ENCODE data around the gene TXLNB. TPM values are rescaled to one million over a fixed set of nuclear protein-coding genes. Genes with fewer than 3 reads are reported as not detected.
A peak's percentile ranks its signal among the peaks of the same experiment; 100 is the strongest.

TXLNB gene
- total RNA-seq, 2 donors from 2014 or later, result 0.19 to 0.22 TPM

- H3K27me3 Mint-ChIP-seq (ENCODE audit: low read depth), result no peaks in the 10 kb centered on the region
- peaks cover 6 to 9% of the 10 kb centered on the region in 2 donors for H3K9me3 Mint-ChIP-seq
- peaks cover 7 to 8% of the 10 kb centered on the region in 2 donors for H3K36me3 Mint-ChIP-seq (ENCODE audit: insufficient read depth in 2 of 2)
- no peak for DNase-seq
- H3K27ac Mint-ChIP-seq, result no peak overlapping the region
- no peak overlapping the region for H3K4me3 Mint-ChIP-seq
- no peak for ATAC-seq (replicated peaks in 1 of 2)
- H3K4me1 Mint-ChIP-seq (ENCODE audit: low read depth), result peaks cover 37% of the 10 kb centered on the region
Observed at GRCh38 chr6:139325125-139325524, 33.3 kb upstream of the TXLNB start.

GRCh38 chr6:139324301-139324555 lies 32.4 kb upstream of the TXLNB start:
- Mint-ChIP-seq H3K36me3 (ENCODE audit: insufficient read depth in 2 of 2) (peaks cover 7 to 8% of the 10 kb centered on the region in 2 donors), H3K9me3 (peaks cover 8 to 9% of the 10 kb centered on the region in 2 donors)

GRCh38 chr6:139323511-139324300 lies 31.9 kb upstream of the TXLNB start:
- H3K9me3 Mint-ChIP-seq, result peaks cover 7 to 8% of the 10 kb centered on the region in 2 donors
- peak overlapping the region; percentile 82 for H3K27ac Mint-ChIP-seq

More at GRCh38 chr6:139324301-139324555, 32.4 kb upstream of the TXLNB start:
- H3K4me3 Mint-ChIP-seq, result peak overlapping the region in 1 of 2 donors; percentile 71
- H3K27me3 Mint-ChIP-seq (ENCODE audit: low read depth), result no peaks in the 10 kb centered on the region
- H3K27ac Mint-ChIP-seq, result peak overlapping the region; percentile 82
- peaks cover 37% of the 10 kb centered on the region for H3K4me1 Mint-ChIP-seq (ENCODE audit: low read depth)
- ATAC-seq (replicated peaks in 1 of 2), result no peak
- DNase-seq, result no peak

GRCh38 chr6:139320081-139320480 lies 28.3 kb upstream of the TXLNB start:
- no peak for DNase-seq
- Mint-ChIP-seq H3K36me3 (ENCODE audit: insufficient read depth in 2 of 2) (peaks cover 9 to 11% of the 10 kb centered on the region in 2 donors), H3K4me1 (ENCODE audit: low read depth) (peaks cover 43% of the 10 kb centered on the region), H3K4me3 (no peak overlapping the region), H3K9me3 (peaks cover 7 to 8% of the 10 kb centered on the region in 2 donors), H3K27ac (no peak overlapping the region), H3K27me3 (ENCODE audit: low read depth) (no peaks in the 10 kb centered on the region)
- ATAC-seq (replicated peaks in 1 of 2), result no peak

More at GRCh38 chr6:139323511-139324300, 31.9 kb upstream of the TXLNB start:
- peak; percentile 77 to 79 for DNase-seq
- Mint-ChIP-seq H3K36me3 (ENCODE audit: insufficient read depth in 2 of 2) (peaks cover 7 to 8% of the 10 kb centered on the region in 2 donors), H3K4me3 (peak overlapping the region; percentile 66 to 71), H3K4me1 (ENCODE audit: low read depth) (peaks cover 37% of the 10 kb centered on the region), H3K27me3 (ENCODE audit: low read depth) (no peaks in the 10 kb centered on the region)
- ATAC-seq (replicated peaks in 1 of 2), result peak; percentile 94 to 97

- Mint-ChIP-seq H3K27me3 (ENCODE audit: low read depth) (no peaks in the 10 kb centered on the region), H3K27ac (peak overlapping the region; percentile 29), H3K9me3 (peaks cover 0 to 2% of the 10 kb centered on the region in 2 donors), H3K4me1 (ENCODE audit: low read depth) (peaks cover 16% of the 10 kb centered on the region), H3K4me3 (no peak overlapping the region), H3K36me3 (ENCODE audit: insufficient read depth in 2 of 2) (peaks cover 2 to 4% of the 10 kb centered on the region in 2 donors)
- DNase-seq, result no peak
- no peak for ATAC-seq (replicated peaks in 1 of 2)
Observed at GRCh38 chr6:139316622-139317317, 25.0 kb upstream of the TXLNB start.

- ATAC-seq (replicated peaks in 1 of 2), result no peak
- Mint-ChIP-seq H3K27me3 (ENCODE audit: low read depth) (no peaks in the 10 kb centered on the region), H3K27ac (no peak overlapping the region), H3K4me1 (ENCODE audit: low read depth) (peaks cover 12% of the 10 kb centered on the region), H3K36me3 (ENCODE audit: insufficient read depth in 2 of 2) (peaks cover 2 to 4% of the 10 kb centered on the region in 2 donors), H3K4me3 (no peak overlapping the region), H3K9me3 (no peaks in the 10 kb centered on the region)
- no peak for DNase-seq
Observed at GRCh38 chr6:139313784-139314545, 22.2 kb upstream of the TXLNB start.

GRCh38 chr6:139313229-139313628 lies 21.4 kb upstream of the TXLNB start:
- Mint-ChIP-seq H3K36me3 (ENCODE audit: insufficient read depth in 2 of 2) (peaks cover 1 to 2% of the 10 kb centered on the region in 2 donors), H3K27me3 (ENCODE audit: low read depth) (no peaks in the 10 kb centered on the region), H3K27ac (no peak overlapping the region), H3K4me3 (no peak overlapping the region), H3K4me1 (ENCODE audit: low read depth) (peaks cover 20% of the 10 kb centered on the region), H3K9me3 (no peaks in the 10 kb centered on the region)
- ATAC-seq (replicated peaks in 1 of 2) (no peak), DNase-seq (no peak)

- Mint-ChIP-seq H3K36me3 (ENCODE audit: insufficient read depth in 2 of 2) (peaks cover 0 to 2% of the 10 kb centered on the region in 2 donors), H3K9me3 (no peaks in the 10 kb centered on the region), H3K4me3 (no peak overlapping the region), H3K4me1 (ENCODE audit: low read depth) (peaks cover 25% of the 10 kb centered on the region), H3K27ac (no peak overlapping the region), H3K27me3 (ENCODE audit: low read depth) (no peaks in the 10 kb centered on the region)
- DNase-seq, result no peak
- ATAC-seq (replicated peaks in 1 of 2), result no peak
Observed at GRCh38 chr6:139311831-139312230, 20.0 kb upstream of the TXLNB start.

- peaks cover 19% of the 10 kb centered on the region for H3K4me1 Mint-ChIP-seq (ENCODE audit: low read depth)
- ATAC-seq (replicated peaks in 1 of 2), result peak in 1 of 2 donors; percentile 18
- H3K27ac Mint-ChIP-seq, result no peak overlapping the region
- H3K36me3 Mint-ChIP-seq (ENCODE audit: insufficient read depth in 2 of 2), result no peaks in the 10 kb centered on the region
- H3K9me3 Mint-ChIP-seq, result no peaks in the 10 kb centered on the region
- H3K4me3 Mint-ChIP-seq, result peak overlapping the region in 1 of 2 donors; percentile 70
- DNase-seq, result no peak
- H3K27me3 Mint-ChIP-seq (ENCODE audit: low read depth), result no peaks in the 10 kb centered on the region
Observed at GRCh38 chr6:139308936-139309603, 17.3 kb upstream of the TXLNB start.

GRCh38 chr6:139308286-139308916 lies 16.6 kb upstream of the TXLNB start:
- H3K27me3 Mint-ChIP-seq (ENCODE audit: low read depth), result no peaks in the 10 kb centered on the region
- DNase-seq, result no peak
- H3K36me3 Mint-ChIP-seq (ENCODE audit: insufficient read depth in 2 of 2), result no peaks in the 10 kb centered on the region
- peak overlapping the region; percentile 82 for H3K27ac Mint-ChIP-seq
- H3K4me1 Mint-ChIP-seq (ENCODE audit: low read depth), result peaks cover 19% of the 10 kb centered on the region
- peak; percentile 54 to 73 for ATAC-seq (replicated peaks in 1 of 2)
- H3K4me3 Mint-ChIP-seq, result peak overlapping the region in 1 of 2 donors; percentile 70
- H3K9me3 Mint-ChIP-seq, result no peaks in the 10 kb centered on the region

- DNase-seq, result no peak
- Mint-ChIP-seq H3K27ac (no peak overlapping the region), H3K4me1 (ENCODE audit: low read depth) (peaks cover 19% of the 10 kb centered on the region)
Observed at GRCh38 chr6:139306291-139306981, 14.6 kb upstream of the TXLNB start.

GRCh38 chr6:139303185-139303584 lies 11.4 kb upstream of the TXLNB start:
- DNase-seq (no peak), ATAC-seq (replicated peaks in 1 of 2) (no peak)
- Mint-ChIP-seq H3K4me1 (ENCODE audit: low read depth) (peaks cover 5% of the 10 kb centered on the region), H3K27me3 (ENCODE audit: low read depth) (no peaks in the 10 kb centered on the region), H3K4me3 (no peak overlapping the region), H3K9me3 (no peaks in the 10 kb centered on the region), H3K27ac (no peak overlapping the region), H3K36me3 (ENCODE audit: insufficient read depth in 2 of 2) (no peaks in the 10 kb centered on the region)

More at GRCh38 chr6:139306291-139306981, 14.6 kb upstream of the TXLNB start:
- no peaks in the 10 kb centered on the region for H3K36me3 Mint-ChIP-seq (ENCODE audit: insufficient read depth in 2 of 2)
- ATAC-seq (replicated peaks in 1 of 2), result no peak
- no peak overlapping the region for H3K4me3 Mint-ChIP-seq
- no peaks in the 10 kb centered on the region for H3K27me3 Mint-ChIP-seq (ENCODE audit: low read depth)
- no peaks in the 10 kb centered on the region for H3K9me3 Mint-ChIP-seq
